Lung (tissue), 12 donors: ENCODE data around the gene CENPI. TPM values are rescaled to one million over a fixed set of nuclear protein-coding genes. Genes with fewer than 3 reads are reported as not detected.

Experiments
- ATAC-seq: fragments of 200-7000 bp; cut with Tn5 transposase; one replicate; pipeline ENCODE4 v1.9.1; 2020; ENCODE audit warnings: moderate number of reproducible peaks; ENCODE audit not compliant: insufficient read depth, low FRiP score
- DNase-seq, 3 donors: peaks; one replicate each; pipeline ENCODE4 v3.0.0-alpha.2; 2013 to 2017
- H3K27ac ChIP-seq, 2 donors: one replicate each; pipeline ENCODE4 v1.5.1; 2013; ENCODE audit warnings: mild to moderate bottlenecking in 2 of 2, moderate library complexity in 2 of 2, control low read depth in 1 of 2, inconsistent platforms in 1 of 2, low read depth in 1 of 2, low read length in 1 of 2
- H3K27me3 ChIP-seq, 3 donors: one replicate each; pipeline ENCODE4 v1.5.1; 2013; ENCODE audit warnings: low read length in 2 of 3; ENCODE audit not compliant: control insufficient read depth in 3 of 3, insufficient read depth in 3 of 3
- H3K36me3 ChIP-seq, 4 donors: one replicate each; pipeline ENCODE4 v1.5.1; 2013; ENCODE audit warnings: low read length in 4 of 4, mild to moderate bottlenecking in 1 of 4, moderate library complexity in 1 of 4; ENCODE audit not compliant: control insufficient read depth in 4 of 4, insufficient read depth in 4 of 4
- H3K4me1 ChIP-seq, 5 donors: one replicate each; pipeline ENCODE4 v1.5.1; 2013; ENCODE audit warnings: low read length in 5 of 5, mild to moderate bottlenecking in 2 of 5, moderate library complexity in 1 of 5; ENCODE audit not compliant: control insufficient read depth in 5 of 5, insufficient read depth in 5 of 5
- H3K4me3 ChIP-seq: one replicate; pipeline ENCODE4 v1.5.1; 2013; ENCODE audit warnings: mild to moderate bottlenecking, control low read depth, moderate library complexity
- H3K9ac ChIP-seq, 2 donors: one replicate each; pipeline ENCODE4 v1.5.1; 2013; ENCODE audit warnings: low read length in 2 of 2, control low read depth in 1 of 2; ENCODE audit not compliant: insufficient read depth in 1 of 2
- H3K9me3 ChIP-seq, 4 donors: one replicate each; pipeline ENCODE4 v1.5.1; 2013; ENCODE audit warnings: low read length in 3 of 4, mild to moderate bottlenecking in 1 of 4, moderate library complexity in 1 of 4; ENCODE audit not compliant: control insufficient read depth in 4 of 4, insufficient read depth in 3 of 4
- CTCF ChIP-seq: IDR thresholded peaks from 2 replicates; pipeline ENCODE4 v1.5.1; 2012; ENCODE audit warnings: mild to moderate bottlenecking; ENCODE audit errors: control extremely low read depth, extremely low read depth
- WGBS, 2 donors: extraction: QIAGEN DNeasy Blood & Tissue Kit; methylation state at CpG; one replicate each; pipeline ENCODE4 v1.1.7; 2013; 5-methylcytosine and 5-hydroxymethylcytosine counted together
- polyA plus RNA-seq, 2 donors: library from polyadenylated mRNA; stranded (reverse); fragments of 200-250 nt; gene quantifications; one replicate each; pipeline ENCODE4 v1.2.1, GENCODE V29; 2013
- total RNA-seq, 2 donors: library from RNA; depleted of rRNA in 1 of 2; stranded (reverse); fragments of >200 nt in 1 of 2; gene quantifications; one replicate each; pipeline ENCODE4 v1.2.1, GENCODE V29; 2014 to 2021
- donor health status: control.
- donor health status: control.
- donor health status: Bipolar disorder and iron deficiency.
- donor health status: healthy.
- donor health status: DM: yes; HTN: yes; CAD: no.

Gene CENPI
- total and polyA plus RNA-seq, 4 donors = 0.69 to 7.5 (median 0.73) TPM

- Histone ChIP-seq H3K27me3 (peaks cover 0 to 3% (median 3%) of the 10 kb centered on the region in 3 donors), H3K27ac (no peak within 1 kb of the TSS), H3K4me3 (peak within 1 kb of the TSS; percentile 24), H3K36me3 (no peaks in the 10 kb centered on the region), H3K4me1 (peaks cover 0 to 2% (median 0%) of the 10 kb centered on the region in 5 donors), H3K9ac (peak within 1 kb of the TSS; percentile 16 to 75), H3K9me3 (peaks cover 0 to 2% (median 0%) of the 10 kb centered on the region in 4 donors)
- ATAC-seq (no peak), DNase-seq (peak; percentile 20 to 74 (median 66))
- TF ChIP-seq CTCF = no peak
- 7 to 19% methylated on average over 22 to 23 of the region's 23 CpGs for WGBS, 2 donors
These were observed 19.0 kb upstream of the CENPI start, which contains the start of gene TMEM35A for GRCh38 chrX:101078716-101079598. Gene TMEM35A, plus strand, starts transcription at chrX:101078879. Its CDS starts 124 bp downstream, at chrX:101079003.

GRCh38 chrX:101079736-101080270 lies 18.2 kb upstream of the CENPI start:
- peaks cover 0 to 3% (median 3%) of the 10 kb centered on the region in 3 donors for H3K27me3 ChIP-seq
- no peak overlapping the region for H3K27ac ChIP-seq
- no peak for TF ChIP-seq CTCF
- peaks cover 0 to 2% (median 0%) of the 10 kb centered on the region in 4 donors for H3K9me3 ChIP-seq
- peaks cover 0 to 2% (median 0%) of the 10 kb centered on the region in 5 donors for H3K4me1 ChIP-seq
- no peak overlapping the region for H3K4me3 ChIP-seq
- peak overlapping the region in 1 of 2 donors; percentile 42 for H3K9ac ChIP-seq
- no peak for ATAC-seq
- peak in 2 of 3 donors; percentile 13 to 26 for DNase-seq
- H3K36me3 ChIP-seq = no peaks in the 10 kb centered on the region
- 46 to 54% methylated on average over 6 to 8 of the region's 8 CpGs for WGBS, 2 donors

- ATAC-seq = no peak
- H3K4me1 ChIP-seq = peaks cover 0 to 2% (median 0%) of the 10 kb centered on the region in 5 donors
- TF ChIP-seq CTCF = no peak
- 71 to 75% methylated on average over 3 of the region's 3 CpGs for WGBS, 2 donors
- no peak overlapping the region for H3K9ac ChIP-seq
- no peak for DNase-seq
- no peak overlapping the region for H3K4me3 ChIP-seq
- H3K27me3 ChIP-seq = peaks cover 0 to 3% (median 3%) of the 10 kb centered on the region in 3 donors
- H3K9me3 ChIP-seq = peaks cover 0 to 2% (median 0%) of the 10 kb centered on the region in 4 donors
- no peak overlapping the region for H3K27ac ChIP-seq
- no peaks in the 10 kb centered on the region for H3K36me3 ChIP-seq
These were observed 17.5 kb upstream of the CENPI start for GRCh38 chrX:101080326-101081124.
